DMS79 treated with DMSO at 0.1 percent for 48 hours (cell line): Measurements from ENCODE around the gene SHPK.

ENCODE experiments used
- DNase-seq: peaks from one replicate; lab custom pipeline; 2025; lab: John Stamatoyannopoulos, UW

The SHPK gene

DNA sequence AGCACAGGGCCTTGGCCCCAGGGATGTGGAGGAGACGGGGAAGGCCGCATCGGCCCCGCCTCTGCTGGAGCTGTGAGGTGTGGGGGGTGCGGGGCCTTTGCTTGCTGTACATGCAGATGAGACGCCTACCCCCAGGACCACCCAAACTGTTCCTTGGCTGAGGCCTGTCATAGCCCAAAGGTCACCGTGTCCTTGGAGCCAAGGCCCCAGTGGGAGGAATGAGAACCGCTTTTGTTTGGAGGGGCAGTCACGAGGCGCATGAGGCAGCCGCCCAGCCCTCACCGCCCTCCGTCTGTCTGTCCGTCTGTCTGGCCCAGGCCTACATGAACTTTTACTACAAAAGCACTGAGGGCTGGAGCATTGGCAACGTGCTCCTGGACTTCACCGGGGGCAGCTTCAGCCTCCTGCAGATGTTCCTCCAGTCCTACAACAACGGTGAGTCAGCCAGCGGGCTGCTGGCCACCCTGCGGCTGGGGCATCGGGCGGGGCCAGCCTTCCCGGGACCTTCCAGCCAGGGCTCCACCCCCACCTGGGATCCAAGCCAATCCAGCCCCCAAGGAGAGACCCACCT lies 23.6 kb upstream of the SHPK start:
- no peak for DNase-seq

DNA sequence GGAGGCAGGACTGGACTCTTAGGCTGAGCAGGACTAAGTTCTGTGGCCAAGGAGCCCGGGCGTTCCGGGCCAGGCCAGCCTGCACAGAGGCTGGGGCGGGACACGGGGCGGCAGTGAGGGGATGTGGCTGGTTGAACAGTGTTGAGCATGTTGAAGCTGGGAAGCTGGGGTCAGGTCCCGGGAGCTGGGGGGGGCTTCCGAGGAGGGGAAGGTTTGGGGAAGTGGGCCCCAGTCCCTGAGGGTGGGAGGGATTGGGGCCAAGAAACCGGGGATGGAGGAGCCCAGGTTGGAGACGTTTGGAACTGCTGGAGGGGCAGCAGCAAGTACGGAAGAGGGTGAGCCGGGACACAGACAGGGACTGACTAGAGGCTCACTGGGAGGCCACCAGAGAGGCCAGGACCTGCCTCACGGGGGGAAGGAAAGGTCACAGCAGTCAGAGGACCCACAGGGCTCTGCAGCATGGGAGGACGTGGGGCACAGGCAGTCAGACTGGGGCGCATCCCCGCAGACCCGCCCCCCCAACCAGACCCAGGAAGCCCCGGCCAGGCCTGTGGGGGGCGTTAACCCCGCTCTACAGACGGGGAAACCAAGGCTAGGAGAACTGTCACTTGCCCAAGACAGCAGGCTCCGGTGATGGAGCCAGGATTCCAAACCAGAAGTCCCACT lies 22.9 kb upstream of the SHPK start:
- no peak for DNase-seq

DNA sequence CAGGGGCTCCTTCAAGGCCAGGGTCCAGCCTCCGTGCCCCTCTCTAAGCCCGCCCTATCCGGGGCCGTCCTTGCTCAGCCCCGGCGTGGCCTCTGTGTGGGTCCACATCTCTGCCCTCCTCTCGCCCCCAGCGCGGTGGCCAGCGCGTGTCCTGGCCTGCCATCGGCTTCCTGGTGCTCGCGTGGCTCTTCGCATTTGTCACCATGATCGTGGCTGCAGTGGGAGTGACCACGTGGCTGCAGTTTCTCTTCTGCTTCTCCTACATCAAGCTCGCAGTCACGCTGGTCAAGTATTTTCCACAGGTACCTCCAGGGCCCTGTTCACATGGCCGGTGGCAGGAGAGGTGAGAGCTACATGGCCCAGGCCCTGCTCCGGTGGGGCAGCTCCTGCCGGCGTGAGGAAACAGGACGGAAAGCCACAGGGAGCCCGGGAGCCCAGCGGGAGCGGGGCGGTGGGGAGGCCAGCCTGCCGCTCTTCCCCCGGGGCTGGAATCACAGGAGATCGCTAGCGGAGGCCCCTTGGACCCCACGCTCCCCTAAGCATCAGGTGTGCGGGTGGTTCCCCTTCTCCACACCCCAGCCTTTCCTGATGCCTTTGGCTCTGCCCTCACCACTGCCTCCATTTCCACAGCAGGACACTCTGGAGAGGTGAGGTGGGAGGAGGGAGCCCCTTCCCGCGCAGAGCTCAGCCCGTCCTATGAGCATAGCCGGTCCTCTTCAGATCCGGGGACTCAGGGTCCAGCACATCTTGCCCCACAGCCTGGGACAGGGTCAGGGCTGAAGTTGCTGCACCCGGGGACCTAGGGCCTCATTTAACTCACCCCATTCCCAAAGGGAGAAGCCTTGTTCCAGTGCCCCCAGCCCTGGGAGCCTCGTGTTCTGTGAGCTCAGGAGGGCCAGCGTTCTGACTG lies 22.1 kb upstream of the SHPK start:
- DNase-seq: no peak

DNA sequence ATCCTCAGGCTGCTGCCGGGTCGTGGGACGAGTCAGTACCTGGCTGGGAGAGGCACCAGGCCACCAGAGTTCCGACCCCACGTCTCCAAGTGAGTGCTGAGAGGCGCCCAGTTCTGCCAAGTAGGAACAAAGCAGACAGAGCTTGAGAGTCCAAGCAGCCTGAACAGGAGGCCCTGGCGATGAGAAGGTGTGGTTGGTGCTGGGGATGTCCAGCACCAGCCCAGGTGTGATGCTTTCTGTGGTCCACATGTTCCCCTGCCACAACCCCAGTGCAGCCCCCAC lies 21.5 kb upstream of the SHPK start:
- no peak for DNase-seq

DNA sequence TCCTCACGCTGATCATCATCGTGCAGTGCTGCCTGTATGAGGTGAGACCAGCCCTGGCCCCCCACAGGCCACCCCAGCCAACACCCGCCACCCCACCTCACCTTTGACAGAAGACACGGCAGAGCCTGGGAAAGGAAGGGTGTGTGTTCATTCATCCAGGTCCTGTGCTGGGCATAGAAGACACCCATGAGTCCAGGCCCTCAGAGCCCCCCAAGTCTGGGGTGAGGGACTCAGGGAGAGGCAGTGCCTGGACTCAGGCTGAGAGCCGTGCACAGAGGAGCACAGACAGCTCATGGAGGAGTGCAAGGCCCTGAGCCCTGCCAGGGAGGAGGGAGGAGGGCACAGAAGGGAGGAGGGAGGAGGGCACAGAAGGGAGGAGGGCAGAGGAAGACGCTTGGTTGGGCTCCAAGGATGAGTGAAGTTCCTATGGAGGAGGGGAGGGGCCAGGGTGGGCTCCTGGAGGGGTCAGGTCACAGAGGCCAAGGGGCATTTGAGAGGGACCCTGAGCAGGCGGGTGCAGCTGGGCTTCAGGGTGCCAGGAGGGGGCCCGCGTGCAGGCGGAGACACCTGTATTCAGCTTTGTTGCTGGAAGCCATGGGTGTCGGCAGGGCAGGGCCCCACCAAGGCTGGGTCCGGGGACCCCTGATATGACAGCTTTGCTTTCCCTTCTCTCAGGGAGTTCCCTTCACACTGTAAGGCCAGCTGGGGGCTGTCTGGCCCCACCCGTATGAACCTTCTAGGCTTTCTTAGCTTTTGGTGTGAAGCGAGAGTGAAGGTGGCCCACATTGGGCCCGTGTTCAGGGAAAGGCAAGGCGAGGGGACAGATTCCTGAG lies 20.9 kb upstream of the SHPK start:
- no peak for DNase-seq

DNA sequence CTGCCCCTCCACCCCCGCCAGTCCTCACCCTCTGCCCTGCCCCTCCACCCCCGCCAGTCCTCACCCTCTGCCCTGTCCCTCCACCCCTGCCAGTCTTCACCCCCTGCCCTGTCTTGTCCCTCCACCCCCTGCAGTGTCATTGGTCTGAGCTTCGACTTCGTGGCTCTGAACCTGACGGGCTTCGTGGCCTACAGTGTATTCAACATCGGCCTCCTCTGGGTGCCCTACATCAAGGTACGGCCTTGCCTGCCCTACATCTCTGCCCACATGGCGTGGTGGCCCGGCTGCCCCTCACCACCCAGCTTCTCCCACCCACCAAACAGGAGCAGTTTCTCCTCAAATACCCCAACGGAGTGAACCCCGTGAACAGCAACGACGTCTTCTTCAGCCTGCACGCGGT lies 20.3 kb upstream of the SHPK start:
- DNase-seq: no peak

DNA sequence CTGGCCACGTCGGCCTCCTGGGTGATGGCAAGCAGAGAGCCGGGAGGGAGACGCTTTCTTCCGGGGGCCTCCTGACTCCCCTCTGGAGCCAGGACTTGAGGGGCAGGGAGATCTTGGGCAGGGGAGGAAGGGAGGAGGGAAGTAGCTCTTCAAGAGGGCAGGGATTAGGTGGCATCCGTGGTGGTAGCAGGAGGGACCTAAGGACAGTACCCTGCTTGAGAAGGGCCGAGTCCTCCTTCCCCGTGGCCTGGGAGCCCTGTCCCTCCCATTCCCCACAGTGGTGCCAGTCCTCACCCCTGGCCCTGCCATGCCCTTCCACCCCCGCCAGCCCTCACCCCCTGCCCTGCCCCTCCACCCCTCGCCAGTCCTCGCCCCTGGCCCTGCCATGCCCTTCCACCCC lies 19.7 kb upstream of the SHPK start:
- DNase-seq: no peak

DNA sequence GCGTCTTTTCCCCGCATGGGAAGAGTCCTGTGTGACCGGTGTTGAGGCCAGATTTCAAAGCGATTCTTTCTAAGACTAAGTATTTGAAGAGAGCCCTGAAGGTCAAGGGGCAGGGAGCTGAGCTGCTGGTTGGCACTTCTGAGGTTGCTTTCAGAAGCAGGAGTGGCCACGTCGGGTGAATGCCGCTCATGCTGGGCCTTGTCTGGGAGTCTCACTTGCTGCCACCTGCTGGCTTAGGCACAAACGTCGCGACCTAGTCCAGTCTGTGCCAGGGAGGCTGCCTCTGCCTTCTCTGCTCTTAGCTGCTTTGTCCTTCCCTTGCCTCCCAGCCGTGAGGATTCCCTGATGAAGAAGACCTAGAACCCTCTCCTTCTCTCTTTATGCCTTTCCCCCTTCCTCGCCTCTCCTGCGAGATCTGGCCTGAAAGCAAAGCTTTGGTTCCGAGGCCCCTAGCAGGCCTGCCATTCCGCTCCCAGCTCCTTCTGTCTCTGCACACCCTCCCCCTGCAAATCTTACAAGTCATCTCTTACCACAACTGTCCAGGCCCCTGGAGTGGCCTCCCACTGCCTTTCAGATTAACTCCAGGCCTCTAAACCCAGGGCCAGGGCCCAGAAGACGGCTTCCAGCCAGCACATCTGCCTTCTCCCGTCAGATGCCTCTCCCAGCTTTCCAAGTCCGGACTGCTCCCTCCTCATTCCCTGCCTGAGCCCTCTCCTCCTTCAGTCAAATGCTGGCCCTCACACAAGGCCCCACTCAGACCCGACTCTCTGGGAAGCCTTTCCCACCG lies 11.9 kb upstream of the SHPK start:
- DNase-seq: peak; percentile 29

DNA sequence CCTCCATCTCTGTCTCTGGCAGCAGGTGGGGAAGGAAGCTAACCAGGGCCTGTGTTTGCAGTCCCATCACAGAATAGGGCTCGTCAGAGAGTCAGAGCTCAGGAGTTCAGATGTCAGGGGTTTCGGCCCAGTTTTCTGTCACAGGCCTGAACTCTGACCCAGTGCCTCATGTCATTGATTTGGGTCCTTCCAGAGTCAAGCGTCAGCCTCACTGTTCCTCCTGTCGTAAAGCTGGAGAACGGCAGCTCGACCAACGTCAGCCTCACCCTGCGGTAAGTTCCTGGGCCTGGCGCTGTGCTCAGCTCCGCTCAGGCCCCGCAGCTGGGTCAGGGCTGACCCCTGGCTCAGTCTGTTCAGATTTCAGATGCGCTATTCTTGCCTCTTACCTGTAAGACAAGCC lies 11.2 kb upstream of the SHPK start:
- DNase-seq: no peak

DNA sequence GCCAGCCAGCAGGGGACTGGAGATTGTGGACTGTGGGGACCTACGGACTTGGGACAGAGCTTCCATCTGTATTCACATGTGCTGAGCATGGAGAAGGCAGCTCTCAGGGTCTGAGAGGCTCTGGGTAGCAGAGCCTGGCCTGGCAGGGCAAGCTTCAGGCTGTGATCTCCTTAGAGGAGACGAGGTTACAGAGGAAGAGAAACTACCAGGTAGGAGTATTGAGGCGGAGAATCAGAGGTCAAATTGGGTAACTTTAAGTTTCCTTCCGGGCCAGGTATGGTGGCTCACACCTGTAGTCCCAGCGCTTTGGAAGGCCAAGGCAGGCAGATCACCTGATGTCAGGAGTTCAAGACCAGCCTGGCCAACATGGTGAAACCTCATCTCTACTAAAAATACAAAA lies 9.3 kb upstream of the SHPK start:
- no peak for DNase-seq

DNA sequence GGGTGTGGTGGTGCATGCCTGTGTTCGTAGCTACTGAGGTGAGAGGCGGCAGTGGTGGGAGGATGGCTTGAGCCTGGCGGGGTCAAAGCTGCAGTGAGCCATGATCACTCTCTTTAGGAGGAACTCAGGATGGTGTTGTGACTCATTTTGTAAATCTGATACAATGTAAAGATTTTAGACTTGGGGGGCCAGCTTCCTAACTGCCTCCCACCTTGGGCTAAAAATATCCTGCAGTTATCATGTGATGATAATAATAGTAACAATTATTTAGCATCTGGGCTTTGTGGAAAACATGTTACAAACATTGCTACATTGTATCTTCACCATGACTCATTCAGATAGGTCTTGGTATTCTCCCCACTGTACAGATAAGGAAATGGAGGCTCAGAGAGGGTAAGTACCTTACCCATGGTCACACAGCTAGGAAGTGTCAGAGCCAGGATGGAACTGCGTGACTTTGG lies 7.9 kb upstream of the SHPK start:
- DNase-seq: no peak

DNA sequence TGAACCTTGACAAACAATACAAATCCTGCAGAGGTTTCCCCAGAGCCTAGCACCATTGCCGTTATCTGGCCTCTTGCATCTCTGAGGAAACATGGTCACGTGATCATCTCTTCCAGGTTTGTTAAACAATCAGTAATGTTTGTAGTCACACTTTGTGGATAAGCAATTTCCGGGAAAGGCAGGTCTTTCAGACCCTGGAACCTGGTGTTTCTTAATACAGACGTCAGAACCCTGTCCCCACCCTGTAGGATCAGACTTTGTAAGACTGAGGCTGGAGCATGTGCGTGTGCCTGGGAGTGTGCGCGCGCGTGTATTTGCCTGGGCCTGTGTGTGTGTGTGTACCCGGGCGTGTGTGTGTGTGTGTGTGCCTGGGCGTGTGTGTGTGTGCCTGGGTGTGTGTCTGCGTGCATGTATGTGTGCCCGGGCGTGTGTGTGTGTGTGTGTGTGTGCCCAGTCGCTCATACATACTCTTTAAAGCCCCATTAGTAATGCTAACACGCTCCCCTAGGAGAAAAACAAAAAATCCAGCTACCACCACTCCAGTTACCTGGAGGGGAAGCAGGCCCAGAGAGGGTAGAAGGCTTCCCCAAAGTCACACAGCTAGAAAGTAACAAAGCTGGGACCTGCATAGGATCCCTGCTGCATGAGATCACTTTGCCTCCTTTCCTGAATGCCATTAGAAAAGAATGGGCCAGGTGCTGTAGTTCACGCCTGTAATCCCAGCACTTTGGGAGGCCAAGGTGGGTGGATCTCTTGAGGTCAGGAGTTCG lies 5.9 kb upstream of the SHPK start:
- DNase-seq: no peak

DNA sequence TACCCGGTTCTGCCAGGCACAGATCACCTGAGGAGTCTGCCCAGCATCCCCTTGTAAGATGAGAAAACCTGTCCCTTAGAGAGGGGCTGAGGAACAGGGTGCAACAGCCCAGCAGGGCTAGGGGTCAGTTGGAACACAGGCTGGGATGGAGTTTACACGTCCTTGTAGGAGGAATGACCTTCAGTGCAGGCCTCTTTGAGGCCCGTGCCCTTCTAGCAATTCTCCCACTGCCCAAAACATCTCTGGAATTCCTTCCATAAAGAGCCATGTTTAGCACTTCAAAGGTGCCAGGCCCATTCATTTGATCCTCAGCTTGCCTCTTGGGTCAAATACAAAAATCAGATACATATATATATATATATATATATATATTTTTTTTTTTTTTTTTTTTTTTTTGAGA lies 5.0 kb upstream of the SHPK start:
- DNase-seq: no peak

DNA sequence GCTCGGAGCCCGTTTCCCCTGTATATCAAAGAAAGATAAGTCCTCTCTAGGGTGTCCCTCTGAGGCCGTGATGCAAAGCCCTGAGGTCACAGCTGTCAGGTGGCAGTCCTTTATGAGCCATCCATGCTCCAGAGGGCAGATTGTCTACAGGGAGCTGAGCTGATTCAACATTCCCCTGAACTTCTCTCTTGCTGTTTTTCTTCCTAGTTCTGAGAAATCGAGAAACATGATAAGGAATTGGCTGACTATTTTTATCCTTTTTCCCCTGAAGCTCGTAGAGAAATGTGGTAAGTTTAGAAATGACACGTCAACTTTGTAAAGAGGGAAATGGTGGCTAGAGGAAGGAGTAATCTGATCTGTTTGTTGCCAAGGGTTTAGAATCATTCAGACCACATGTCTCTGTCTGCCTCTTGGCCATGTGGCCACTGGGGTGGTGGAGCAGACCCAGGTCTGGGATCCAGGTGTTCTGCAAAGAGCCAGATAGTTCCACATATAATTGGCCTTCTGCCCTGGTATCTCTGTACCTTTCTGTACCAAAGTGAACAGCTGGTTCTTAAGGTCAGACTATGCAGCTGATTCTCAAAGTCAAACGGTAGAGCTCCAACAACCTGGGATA lies 4.0 kb upstream of the SHPK start:
- DNase-seq: no peak

DNA sequence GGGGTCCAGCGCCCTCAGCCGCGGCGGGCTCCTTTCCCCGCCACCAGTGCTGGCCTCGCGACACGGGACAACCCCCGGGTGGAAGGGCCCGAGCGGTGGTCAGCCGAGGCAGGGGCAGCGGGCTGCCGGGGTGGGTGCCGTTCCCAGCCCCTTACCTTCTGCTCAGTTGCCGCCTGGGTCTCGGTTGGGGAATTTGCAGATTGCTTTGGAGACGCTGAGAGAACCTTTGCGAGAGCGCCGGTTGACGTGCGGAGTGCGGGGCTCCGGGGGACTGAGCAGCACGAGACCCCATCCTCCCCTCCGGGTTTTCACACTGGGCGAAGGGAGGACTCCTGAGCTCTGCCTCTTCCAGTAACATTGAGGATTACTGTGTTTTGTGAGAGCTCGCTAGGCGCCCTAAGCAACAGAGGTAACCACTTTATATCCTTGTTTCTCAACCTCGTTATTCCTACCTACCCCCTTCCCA lies 891 bp upstream of the SHPK start:
- no peak for DNase-seq

DNA sequence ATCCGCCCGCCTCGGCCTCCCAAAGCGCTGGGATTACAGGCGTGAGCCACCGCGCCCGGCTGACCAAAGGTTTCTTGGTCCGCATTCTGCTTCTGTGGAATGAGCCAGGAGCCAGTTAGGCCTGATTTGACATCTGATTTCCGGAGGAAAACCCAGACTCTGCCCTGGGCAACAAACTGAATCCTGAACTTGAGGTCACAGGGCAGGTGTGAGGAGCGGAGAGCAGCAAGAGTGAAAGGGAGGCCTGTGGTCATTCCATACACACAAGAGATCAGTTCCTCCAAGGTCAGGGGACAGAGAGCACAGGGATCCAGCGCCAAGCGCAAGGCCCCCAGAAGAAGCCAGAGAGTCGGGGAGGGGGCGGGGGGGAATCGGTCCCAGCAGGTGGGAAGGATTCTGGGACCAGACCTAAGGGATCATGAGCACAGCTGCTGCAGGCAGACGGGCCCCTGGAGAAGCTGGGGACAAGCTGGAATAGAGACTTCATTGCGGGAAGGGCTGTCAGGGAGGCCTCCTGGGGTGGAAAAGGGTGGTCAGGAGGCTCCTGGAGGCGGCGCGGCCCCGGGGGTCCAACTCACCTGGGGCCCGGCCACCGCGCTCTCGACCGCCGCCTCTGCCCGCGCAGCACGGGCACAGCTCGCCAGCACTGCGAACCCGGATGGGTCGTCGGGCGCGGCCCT lies 436 bp downstream of the SHPK start:
- no peak for DNase-seq

DNA sequence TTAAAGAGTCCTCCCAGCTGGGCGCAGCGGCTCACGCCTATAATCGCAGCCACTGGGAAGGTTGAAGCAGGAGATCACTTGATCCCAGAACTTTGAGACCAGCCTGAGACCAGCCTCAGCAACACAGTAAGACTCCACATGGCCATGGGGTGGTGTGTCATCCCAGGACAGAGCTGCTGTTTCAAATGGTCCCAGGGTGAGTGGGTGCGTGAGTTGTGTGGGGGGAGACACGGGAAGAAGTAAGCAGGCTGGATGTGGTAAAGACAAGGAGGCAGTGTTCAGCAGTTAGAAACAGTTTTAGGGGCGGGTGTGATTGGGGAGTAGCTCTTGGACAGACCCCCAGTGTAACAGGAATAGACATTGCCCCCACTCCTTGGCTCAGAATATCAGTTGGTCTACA lies 3.8 kb downstream of the SHPK start:
- DNase-seq: no peak

DNA sequence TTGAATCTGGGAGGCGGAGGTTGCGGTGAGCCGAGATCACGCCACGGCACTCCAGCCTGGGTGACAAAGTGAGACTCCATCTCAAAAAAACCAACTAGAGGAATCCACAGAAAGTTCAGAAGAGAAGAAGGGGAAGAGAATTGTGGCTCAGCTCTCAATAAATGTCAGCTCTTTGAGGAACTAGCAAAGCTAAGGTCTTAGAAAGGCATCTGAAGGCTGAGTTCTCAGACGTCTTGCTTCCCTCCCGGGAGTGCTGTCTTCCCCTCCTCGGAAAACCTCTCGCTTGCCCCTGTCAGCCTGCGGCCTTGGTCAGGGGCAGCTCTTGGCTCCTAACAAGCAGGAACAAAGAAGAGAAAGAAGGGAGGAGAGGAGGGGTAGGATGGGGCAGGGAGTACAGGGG lies 5.3 kb downstream of the SHPK start:
- DNase-seq: no peak

DNA sequence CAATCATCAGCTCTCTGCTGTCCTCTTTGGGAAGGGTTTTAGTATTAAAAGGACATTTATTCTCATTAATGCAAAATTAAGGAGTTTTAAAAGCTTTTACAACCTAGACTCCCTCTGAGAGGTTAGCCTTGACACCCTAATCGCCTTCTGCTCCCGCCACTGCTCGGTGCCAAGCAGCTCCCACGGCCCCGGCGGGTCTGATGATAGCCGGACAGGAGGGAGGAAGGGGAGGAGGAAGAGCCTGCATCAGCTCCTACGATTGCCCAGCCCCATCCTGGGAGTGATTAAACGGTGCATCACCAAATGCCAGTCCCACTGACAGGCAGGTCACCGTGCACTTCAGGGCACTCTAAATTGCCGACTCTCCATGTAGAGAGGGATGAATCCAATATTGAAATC lies 8.3 kb downstream of the SHPK start:
- DNase-seq: no peak
